Left ventricle myocardium inferior (tissue), 1 donor: ENCODE data around the gene DCTN2. TPM values are rescaled to one million over a fixed set of nuclear protein-coding genes. Genes with fewer than 3 reads are reported as not detected.

ENCODE experiments used
- DNase-seq: peaks from one replicate; pipeline ENCODE4 v3.0.0-alpha.2; 2020
- H3K27ac ChIP-seq: fragments of 200-600 bp; replicated peaks from 2 replicates; pipeline ENCODE4 v1.8.0; 2021
- H3K27me3 ChIP-seq: fragments of 200-600 bp; 2 replicates; pipeline ENCODE4 v1.8.0; 2021; ENCODE audit warnings: low read depth
- H3K36me3 ChIP-seq: fragments of 200-600 bp; 2 replicates; pipeline ENCODE4 v1.8.0; 2021
- H3K4me1 ChIP-seq: fragments of 200-600 bp; 2 replicates; pipeline ENCODE4 v1.8.0; 2021
- H3K4me3 ChIP-seq: fragments of 200-600 bp; 2 replicates; pipeline ENCODE4 v1.8.0; 2021; ENCODE audit warnings: mild to moderate bottlenecking, moderate library complexity
- H3K9me3 ChIP-seq: fragments of 200-600 bp; replicated peaks from 2 replicates; pipeline ENCODE4 v1.8.0; 2021
- CTCF ChIP-seq: fragments of 200-600 bp; IDR thresholded peaks from 2 replicates; pipeline ENCODE4 v1.8.0; 2021; ENCODE audit warnings: antibody characterized with exemption, mild to moderate bottlenecking, borderline replicate concordance
- intact Hi-C: fragments of 100-400 bp; cut with micrococcal nuclease; formaldehyde crosslinking; loops from one replicate; pipeline ENCODE4 v1.11.0; 2022
- total RNA-seq: library from RNA; stranded (reverse); fragmentation: NEBNext Ultra II Directional; extraction: Animal tissue kit (Norgen Biotek cat#: 25700); gene quantifications from one replicate; pipeline ENCODE4 v1.2.1, GENCODE V29; 2021
- donor health status: DM: no; HTN: yes; CAD: no; lungs with severe emphysema.

Gene DCTN2
- total RNA-seq, 1 donor from 2014 or later, result 87.8 TPM

- no peak for DNase-seq
- Histone ChIP-seq H3K4me3 (no peak overlapping the region), H3K36me3 (peaks cover 58% of the 10 kb centered on the region), H3K27me3 (no peaks in the 10 kb centered on the region), H3K4me1 (peaks cover 25% of the 10 kb centered on the region), H3K27ac (no peak overlapping the region), H3K9me3 (no peaks in the 10 kb centered on the region)
- no peak for TF ChIP-seq CTCF
- intact Hi-C loops, result no loop called here
Measured at GRCh38 chr12:57491393-57492280, 55.4 kb downstream of the DCTN2 start.

GRCh38 chr12:57490126-57490525 lies 56.9 kb downstream of the DCTN2 start:
- Histone ChIP-seq H3K4me3 (no peak overlapping the region), H3K9me3 (no peaks in the 10 kb centered on the region), H3K27me3 (no peaks in the 10 kb centered on the region), H3K27ac (no peak overlapping the region), H3K36me3 (peaks cover 46% of the 10 kb centered on the region), H3K4me1 (peaks cover 25% of the 10 kb centered on the region)
- DNase-seq, result no peak
- no peak for TF ChIP-seq CTCF
- intact Hi-C loops, result no loop called here

GRCh38 chr12:57489157-57489641 lies 57.8 kb downstream of the DCTN2 start:
- no peak overlapping the region for H3K27ac ChIP-seq
- no peak for TF ChIP-seq CTCF
- no peaks in the 10 kb centered on the region for H3K9me3 ChIP-seq
- no peak for DNase-seq
- no peaks in the 10 kb centered on the region for H3K27me3 ChIP-seq
- intact Hi-C loops, result no loop called here
- peaks cover 25% of the 10 kb centered on the region for H3K4me1 ChIP-seq
- peaks cover 46% of the 10 kb centered on the region for H3K36me3 ChIP-seq
- peak overlapping the region; percentile 98 for H3K4me3 ChIP-seq

- intact Hi-C loops, result no loop called here
- TF ChIP-seq CTCF, result no peak
Measured at GRCh38 chr12:57488402-57489156, 58.4 kb downstream of the DCTN2 start.

GRCh38 chr12:57487597-57488401 lies 59.2 kb downstream of the DCTN2 start, which contains the start of gene MARS1:
MARS1 (plus strand) TSS chr12:57488068; CDS start chr12:57488091, 23 bp downstream.
- DNase-seq, result peak; percentile 93
- Histone ChIP-seq H3K4me1 (peaks cover 25% of the 10 kb centered on the region), H3K4me3 (peak within 1 kb of the TSS; percentile 98), H3K9me3 (no peaks in the 10 kb centered on the region), H3K27me3 (peaks cover 5% of the 10 kb centered on the region), H3K27ac (peak within 1 kb of the TSS; percentile 78), H3K36me3 (peaks cover 40% of the 10 kb centered on the region)
- intact Hi-C loops, result no loop called here
- no peak for TF ChIP-seq CTCF

More at GRCh38 chr12:57488402-57489156, 58.4 kb downstream of the DCTN2 start:
- peaks cover 42% of the 10 kb centered on the region for H3K36me3 ChIP-seq
- no peaks in the 10 kb centered on the region for H3K27me3 ChIP-seq
- H3K27ac ChIP-seq, result peak overlapping the region; percentile 78
- H3K4me3 ChIP-seq, result peak overlapping the region; percentile 98
- H3K9me3 ChIP-seq, result no peaks in the 10 kb centered on the region
- peaks cover 25% of the 10 kb centered on the region for H3K4me1 ChIP-seq
- DNase-seq, result no peak
